AG10803 (cell line): ENCODE measurements around the gene MSH4.
"Not testable (repeated sequence)": the region's sequence is repeated elsewhere in the genome, so short reads cannot be mapped to it uniquely, and the experiment has no call there.

Experiments
- DNase-seq: peaks from one replicate; pipeline ENCODE4 v3.0.0; 2010; ENCODE audit warnings: low read depth
- H3K4me3 ChIP-seq: 2 replicates; pipeline ENCODE4 v1.5.1; 2011; ENCODE audit warnings: mild to moderate bottlenecking, low read length, control low read depth
- CTCF ChIP-seq: conservative IDR thresholded peaks from 2 replicates; pipeline ENCODE4 v1.5.1; 2011; ENCODE audit warnings: mild to moderate bottlenecking, low read length, control low read depth, inconsistent platforms

Gene MSH4

GRCh38 chr1:75811211-75811981, 14.7 kb downstream of the MSH4 start:
- no peak overlapping the region for H3K4me3 ChIP-seq
- peak; percentile 7 for DNase-seq
- TF ChIP-seq CTCF, result no peak

- no peak for DNase-seq
- no peak for TF ChIP-seq CTCF
These were observed 15.4 kb downstream of the MSH4 start for GRCh38 chr1:75812065-75812464.

DNA sequence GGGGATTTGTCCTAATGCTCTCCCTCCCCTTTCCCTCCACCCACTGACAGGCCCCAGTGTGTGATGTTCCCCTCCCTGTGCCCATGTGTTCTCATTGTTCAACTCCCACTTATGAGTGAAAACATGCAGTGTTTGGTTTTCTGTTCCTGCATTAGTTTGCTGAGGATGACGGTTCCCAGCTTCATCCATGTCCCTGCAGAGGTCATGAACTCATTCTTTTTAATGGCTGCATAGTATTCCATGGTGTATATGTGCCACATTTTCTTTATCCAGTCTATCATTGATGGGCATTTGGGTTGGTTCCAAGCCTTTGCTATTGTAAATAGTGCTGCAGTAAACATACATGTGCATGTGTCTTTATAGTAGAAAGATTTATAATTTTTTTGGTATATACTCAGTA, 26.9 kb downstream of the MSH4 start:
- H3K4me3 ChIP-seq, DNase-seq: not testable (repeated sequence)

More at GRCh38 chr1:75812065-75812464, 15.4 kb downstream of the MSH4 start:
- no peak overlapping the region for H3K4me3 ChIP-seq

DNA sequence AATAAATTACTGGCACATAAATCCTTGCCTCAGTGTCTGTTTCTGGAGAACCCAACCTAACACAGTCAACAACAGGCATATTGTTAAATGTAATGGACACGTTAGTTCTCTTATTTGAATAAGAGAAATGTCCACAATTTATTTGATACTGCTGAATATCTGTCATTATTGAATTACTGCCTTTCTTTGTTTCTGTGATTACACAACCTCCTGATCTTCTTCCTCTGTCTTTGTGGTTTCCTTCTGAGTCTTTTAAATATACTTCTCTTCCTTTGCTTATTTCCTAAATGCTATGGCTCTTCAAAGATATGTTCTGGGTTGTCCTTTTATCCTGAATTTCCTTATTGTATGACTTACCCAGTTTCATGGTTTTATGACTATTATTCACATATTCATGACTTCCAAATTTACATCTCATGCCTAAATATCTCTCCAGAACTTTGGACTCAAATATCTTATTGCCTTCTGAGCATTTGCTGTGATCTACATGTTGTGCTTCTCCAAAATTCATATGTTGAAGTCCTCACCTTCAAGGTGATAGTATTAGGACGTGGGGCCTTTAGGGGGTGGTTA, 39.9 kb downstream of the MSH4 start:
- DNase-seq, result no peak
- no peak overlapping the region for H3K4me3 ChIP-seq
- no peak for TF ChIP-seq CTCF

GRCh38 chr1:75838079-75838478, 41.4 kb downstream of the MSH4 start:
- no peak for DNase-seq
- no peak overlapping the region for H3K4me3 ChIP-seq
- TF ChIP-seq CTCF, result no peak

DNA sequence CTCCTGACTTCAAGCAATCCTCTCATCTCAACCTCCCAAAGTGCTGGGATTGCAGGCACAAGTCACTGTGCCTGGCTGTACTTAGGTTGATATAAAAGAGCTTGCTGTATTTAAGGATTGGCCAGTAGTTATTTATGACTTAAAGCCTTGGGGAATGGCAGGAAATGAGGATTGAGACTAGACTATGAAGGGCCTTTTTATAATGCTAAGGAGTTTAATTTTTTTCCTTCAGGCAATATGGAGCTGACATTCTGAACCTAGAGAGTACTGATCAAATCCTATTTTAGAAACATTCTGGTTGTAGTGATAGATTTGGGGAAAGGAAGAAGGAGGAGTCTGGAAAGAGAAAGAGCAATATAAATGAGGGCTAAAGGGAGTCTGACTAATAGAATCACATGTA, 44.7 kb downstream of the MSH4 start:
- no peak for TF ChIP-seq CTCF
- no peak for DNase-seq
- no peak overlapping the region for H3K4me3 ChIP-seq

- no peak for TF ChIP-seq CTCF
- H3K4me3 ChIP-seq, result no peak overlapping the region
- DNase-seq, result no peak
These were observed 48.9 kb downstream of the MSH4 start for GRCh38 chr1:75845576-75845975.
